ENCODE measurements around the gene BANF2.

Gene BANF2

DNA sequence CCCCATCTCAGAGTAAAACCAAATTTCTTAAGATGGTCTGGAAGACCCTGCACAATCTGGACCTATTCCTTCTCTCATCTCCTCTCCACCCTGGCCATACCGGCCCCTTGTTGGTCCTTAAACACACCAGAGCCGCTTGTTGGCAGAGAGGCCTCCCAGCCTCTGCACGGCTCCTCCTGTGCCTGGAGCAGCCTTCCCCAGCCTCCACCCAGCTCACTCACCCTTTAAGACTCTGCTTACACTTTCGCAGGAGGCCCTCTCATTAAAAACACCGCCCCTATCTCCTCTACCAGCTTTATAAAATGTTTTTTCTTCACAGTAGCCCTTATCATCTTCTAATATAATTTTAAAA is 49.8 kb downstream of the BANF2 start:
- H3K27ac ChIP-seq (ENCODE audit: low read depth, low read length): no peak overlapping the region
- H3K9ac ChIP-seq (ENCODE audit: low read length): no peak overlapping the region
- H3K4me3 ChIP-seq (ENCODE audit: low read depth in 1 of 2, low read length in 2 of 2): no peak overlapping the region
- no peaks in the 10 kb centered on the region for H3K9me3 ChIP-seq (ENCODE audit: low read length)
- no peaks in the 10 kb centered on the region for H3K4me1 ChIP-seq (ENCODE audit: insufficient read depth, low read length)
- no peaks in the 10 kb centered on the region for H3K27me3 ChIP-seq (ENCODE audit: control insufficient read depth in 1 of 2, insufficient read depth in 2 of 2, low read length in 2 of 2)
- H3K36me3 ChIP-seq (ENCODE audit: insufficient read depth, low read length): no peaks in the 10 kb centered on the region

DNA sequence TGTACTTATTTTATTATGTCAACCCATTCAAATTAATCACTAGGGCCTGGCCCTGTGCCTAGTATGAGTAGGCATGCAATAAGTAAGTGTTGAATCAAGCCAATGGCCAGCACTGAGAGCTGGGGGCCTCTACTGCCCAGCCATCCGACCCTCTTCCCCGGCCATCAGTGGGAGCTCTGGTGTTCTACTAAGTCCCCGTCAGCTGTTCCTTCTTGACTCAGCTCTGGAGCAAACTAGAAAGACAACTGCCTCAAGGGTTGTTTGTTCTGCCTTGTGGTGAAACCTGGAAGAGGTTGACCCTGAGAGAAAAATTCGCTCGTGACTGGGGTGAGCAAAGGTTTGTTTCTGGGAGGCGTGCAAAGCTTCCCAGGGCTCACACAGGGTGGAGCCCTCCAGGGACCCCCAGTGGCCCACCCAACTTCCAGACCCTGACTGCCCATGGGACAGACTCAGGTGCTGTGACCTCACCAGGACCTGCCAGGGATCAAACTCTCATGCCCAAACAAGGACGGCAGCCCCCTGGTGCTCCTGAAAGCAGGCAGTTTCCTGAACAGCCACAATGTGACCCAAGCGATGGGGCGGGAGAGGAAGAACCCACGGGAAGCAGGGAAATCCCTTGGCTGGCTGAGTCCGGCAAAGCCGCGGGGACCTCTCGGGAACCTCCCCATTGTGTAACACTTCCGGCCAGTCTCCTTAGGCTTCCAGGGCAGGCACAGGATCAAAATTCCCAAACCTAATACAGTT is 50.4 kb downstream of the BANF2 start:
- H3K4me3 ChIP-seq (ENCODE audit: low read depth in 1 of 2, low read length in 2 of 2): no peak overlapping the region
- no peak overlapping the region for H3K27ac ChIP-seq (ENCODE audit: low read depth, low read length)
- H3K4me1 ChIP-seq (ENCODE audit: insufficient read depth, low read length): no peaks in the 10 kb centered on the region
- no peaks in the 10 kb centered on the region for H3K36me3 ChIP-seq (ENCODE audit: insufficient read depth, low read length)
- no peaks in the 10 kb centered on the region for H3K9me3 ChIP-seq (ENCODE audit: low read length)
- no peak overlapping the region for H3K9ac ChIP-seq (ENCODE audit: low read length)
- no peaks in the 10 kb centered on the region for H3K27me3 ChIP-seq (ENCODE audit: control insufficient read depth in 1 of 2, insufficient read depth in 2 of 2, low read length in 2 of 2)

- no peak overlapping the region for H3K4me3 ChIP-seq (ENCODE audit: low read depth in 1 of 2, low read length in 2 of 2)
- H3K27ac ChIP-seq (ENCODE audit: low read depth, low read length): no peak overlapping the region
- no peaks in the 10 kb centered on the region for H3K4me1 ChIP-seq (ENCODE audit: insufficient read depth, low read length)
- H3K9me3 ChIP-seq (ENCODE audit: low read length): no peaks in the 10 kb centered on the region
- no peaks in the 10 kb centered on the region for H3K36me3 ChIP-seq (ENCODE audit: insufficient read depth, low read length)
- H3K9ac ChIP-seq (ENCODE audit: low read length): no peak overlapping the region
- H3K27me3 ChIP-seq (ENCODE audit: control insufficient read depth in 1 of 2, insufficient read depth in 2 of 2, low read length in 2 of 2): no peaks in the 10 kb centered on the region
These were observed 50.9 kb downstream of the BANF2 start for GRCh38 chr20:17750722-17751045.

GRCh38 chr20:17751640-17752039 is 51.9 kb downstream of the BANF2 start:
- Histone ChIP-seq H3K27me3 (ENCODE audit: control insufficient read depth in 1 of 2, insufficient read depth in 2 of 2, low read length in 2 of 2) (no peaks in the 10 kb centered on the region), H3K4me1 (ENCODE audit: insufficient read depth, low read length) (no peaks in the 10 kb centered on the region), H3K27ac (ENCODE audit: low read depth, low read length) (no peak overlapping the region), H3K9me3 (ENCODE audit: low read length) (no peaks in the 10 kb centered on the region), H3K36me3 (ENCODE audit: insufficient read depth, low read length) (no peaks in the 10 kb centered on the region), H3K4me3 (ENCODE audit: low read depth in 1 of 2, low read length in 2 of 2) (no peak overlapping the region), H3K9ac (ENCODE audit: low read length) (no peak overlapping the region)

GRCh38 chr20:17752459-17752858 is 52.7 kb downstream of the BANF2 start:
- no peaks in the 10 kb centered on the region for H3K9me3 ChIP-seq (ENCODE audit: low read length)
- H3K9ac ChIP-seq (ENCODE audit: low read length): no peak overlapping the region
- no peaks in the 10 kb centered on the region for H3K4me1 ChIP-seq (ENCODE audit: insufficient read depth, low read length)
- no peak overlapping the region for H3K4me3 ChIP-seq (ENCODE audit: low read depth in 1 of 2, low read length in 2 of 2)
- H3K27ac ChIP-seq (ENCODE audit: low read depth, low read length): no peak overlapping the region
- no peaks in the 10 kb centered on the region for H3K27me3 ChIP-seq (ENCODE audit: control insufficient read depth in 1 of 2, insufficient read depth in 2 of 2, low read length in 2 of 2)
- no peaks in the 10 kb centered on the region for H3K36me3 ChIP-seq (ENCODE audit: insufficient read depth, low read length)

- Histone ChIP-seq H3K36me3 (ENCODE audit: insufficient read depth, low read length) (no peaks in the 10 kb centered on the region), H3K27ac (ENCODE audit: low read depth, low read length) (no peak overlapping the region), H3K9ac (ENCODE audit: low read length) (no peak overlapping the region), H3K27me3 (ENCODE audit: control insufficient read depth in 1 of 2, insufficient read depth in 2 of 2, low read length in 2 of 2) (no peaks in the 10 kb centered on the region), H3K4me3 (ENCODE audit: low read depth in 1 of 2, low read length in 2 of 2) (no peak overlapping the region), H3K4me1 (ENCODE audit: insufficient read depth, low read length) (no peaks in the 10 kb centered on the region), H3K9me3 (ENCODE audit: low read length) (peaks cover 7% of the 10 kb centered on the region)
These were observed 53.8 kb downstream of the BANF2 start for GRCh38 chr20:17753516-17753915.

GRCh38 chr20:17756529-17756928 is 56.8 kb downstream of the BANF2 start:
- no peaks in the 10 kb centered on the region for H3K4me1 ChIP-seq (ENCODE audit: insufficient read depth, low read length)
- no peak overlapping the region for H3K27ac ChIP-seq (ENCODE audit: low read depth, low read length)
- H3K9ac ChIP-seq (ENCODE audit: low read length): no peak overlapping the region
- peaks cover 12% of the 10 kb centered on the region for H3K9me3 ChIP-seq (ENCODE audit: low read length)
- no peak overlapping the region for H3K4me3 ChIP-seq (ENCODE audit: low read depth in 1 of 2, low read length in 2 of 2)
- H3K27me3 ChIP-seq (ENCODE audit: control insufficient read depth in 1 of 2, insufficient read depth in 2 of 2, low read length in 2 of 2): no peaks in the 10 kb centered on the region
- H3K36me3 ChIP-seq (ENCODE audit: insufficient read depth, low read length): no peaks in the 10 kb centered on the region

- Histone ChIP-seq H3K27ac (ENCODE audit: low read depth, low read length) (no peak overlapping the region), H3K9ac (ENCODE audit: low read length) (no peak overlapping the region), H3K4me1 (ENCODE audit: insufficient read depth, low read length) (no peaks in the 10 kb centered on the region), H3K4me3 (ENCODE audit: low read depth in 1 of 2, low read length in 2 of 2) (no peak overlapping the region), H3K27me3 (ENCODE audit: control insufficient read depth in 1 of 2, insufficient read depth in 2 of 2, low read length in 2 of 2) (no peaks in the 10 kb centered on the region), H3K9me3 (ENCODE audit: low read length) (peaks cover 12% of the 10 kb centered on the region), H3K36me3 (ENCODE audit: insufficient read depth, low read length) (no peaks in the 10 kb centered on the region)
These were observed 57.7 kb downstream of the BANF2 start for GRCh38 chr20:17757496-17757895.

DNA sequence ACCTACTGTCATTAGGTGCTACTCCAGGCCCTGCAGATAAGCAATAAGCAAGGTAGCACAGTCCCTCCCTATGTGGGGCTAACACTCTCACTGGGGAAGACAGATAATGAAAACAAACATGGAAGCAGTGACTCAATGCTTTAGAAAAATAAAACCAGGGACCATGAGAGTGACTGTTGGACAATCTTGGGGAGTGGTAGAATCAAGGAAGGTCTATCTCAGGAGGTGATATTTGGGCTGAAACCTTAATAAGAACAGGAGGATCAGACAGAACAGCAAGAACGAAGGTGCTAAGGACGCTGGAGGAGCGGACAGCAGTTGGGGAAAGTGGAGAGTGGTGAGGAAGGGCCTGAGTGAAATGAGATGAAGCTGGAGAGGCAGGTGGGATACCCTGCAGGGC is 58.2 kb downstream of the BANF2 start:
- H3K27me3 ChIP-seq (ENCODE audit: control insufficient read depth in 1 of 2, insufficient read depth in 2 of 2, low read length in 2 of 2): no peaks in the 10 kb centered on the region
- no peak overlapping the region for H3K9ac ChIP-seq (ENCODE audit: low read length)
- H3K9me3 ChIP-seq (ENCODE audit: low read length): peaks cover 12% of the 10 kb centered on the region
- no peaks in the 10 kb centered on the region for H3K36me3 ChIP-seq (ENCODE audit: insufficient read depth, low read length)
- no peak overlapping the region for H3K27ac ChIP-seq (ENCODE audit: low read depth, low read length)
- no peaks in the 10 kb centered on the region for H3K4me1 ChIP-seq (ENCODE audit: insufficient read depth, low read length)
- no peak overlapping the region for H3K4me3 ChIP-seq (ENCODE audit: low read depth in 1 of 2, low read length in 2 of 2)

DNA sequence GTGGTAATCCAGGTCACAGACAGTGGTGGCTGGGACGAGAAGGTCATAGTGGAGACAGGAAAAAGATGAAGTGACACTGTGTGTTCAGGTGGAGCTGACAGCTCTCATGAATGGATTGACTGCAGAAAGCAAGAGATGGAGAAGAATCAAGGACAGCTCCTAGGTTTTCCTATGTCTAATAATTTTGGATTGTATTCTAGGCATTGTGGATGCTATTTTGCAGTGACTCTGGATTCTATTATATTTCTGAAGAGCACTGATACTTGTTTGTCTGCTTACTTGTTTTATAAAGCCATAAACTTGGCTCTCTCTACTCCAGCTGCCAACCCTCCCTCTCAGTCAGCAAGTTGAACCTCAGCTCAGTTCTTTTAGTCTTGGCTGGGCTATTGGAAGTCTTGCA is 58.7 kb downstream of the BANF2 start:
- no peak overlapping the region for H3K4me3 ChIP-seq (ENCODE audit: low read depth in 1 of 2, low read length in 2 of 2)
- no peak overlapping the region for H3K9ac ChIP-seq (ENCODE audit: low read length)
- H3K27ac ChIP-seq (ENCODE audit: low read depth, low read length): no peak overlapping the region

DNA sequence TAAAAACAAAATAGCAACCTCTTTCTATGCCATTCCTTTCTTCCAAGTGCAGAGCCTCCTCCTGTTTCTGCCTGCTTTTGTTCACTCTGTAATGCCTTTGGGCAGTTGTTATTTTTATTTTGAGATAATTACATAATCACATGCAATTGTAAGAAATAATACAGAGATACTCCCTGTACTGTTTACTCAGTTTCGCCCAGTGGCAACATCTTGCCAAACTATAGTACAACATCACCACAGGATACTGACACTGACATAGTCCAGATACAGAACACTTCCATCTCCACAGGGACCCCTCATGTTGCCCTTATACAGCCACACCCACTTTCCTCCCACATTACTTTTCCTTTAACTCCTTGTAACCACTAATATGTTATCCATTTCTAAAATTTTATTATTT is 59.7 kb downstream of the BANF2 start:
- no peaks in the 10 kb centered on the region for H3K4me1 ChIP-seq (ENCODE audit: insufficient read depth, low read length)
- H3K27me3 ChIP-seq (ENCODE audit: control insufficient read depth in 1 of 2, insufficient read depth in 2 of 2, low read length in 2 of 2): no peaks in the 10 kb centered on the region
- no peak overlapping the region for H3K27ac ChIP-seq (ENCODE audit: low read depth, low read length)
- peaks cover 12% of the 10 kb centered on the region for H3K9me3 ChIP-seq (ENCODE audit: low read length)
- H3K4me3 ChIP-seq (ENCODE audit: low read depth in 1 of 2, low read length in 2 of 2): no peak overlapping the region
- no peaks in the 10 kb centered on the region for H3K36me3 ChIP-seq (ENCODE audit: insufficient read depth, low read length)
- no peak overlapping the region for H3K9ac ChIP-seq (ENCODE audit: low read length)

More for the DNA sequence above, 58.7 kb downstream of the BANF2 start:
- no peaks in the 10 kb centered on the region for H3K4me1 ChIP-seq (ENCODE audit: insufficient read depth, low read length)
- H3K9me3 ChIP-seq (ENCODE audit: low read length): peaks cover 12% of the 10 kb centered on the region
- no peaks in the 10 kb centered on the region for H3K27me3 ChIP-seq (ENCODE audit: control insufficient read depth in 1 of 2, insufficient read depth in 2 of 2, low read length in 2 of 2)
- no peaks in the 10 kb centered on the region for H3K36me3 ChIP-seq (ENCODE audit: insufficient read depth, low read length)

GRCh38 chr20:17761604-17762003 is 61.8 kb downstream of the BANF2 start:
- Histone ChIP-seq H3K27me3 (ENCODE audit: control insufficient read depth in 1 of 2, insufficient read depth in 2 of 2, low read length in 2 of 2) (no peaks in the 10 kb centered on the region), H3K9me3 (ENCODE audit: low read length) (peaks cover 12% of the 10 kb centered on the region), H3K36me3 (ENCODE audit: insufficient read depth, low read length) (no peaks in the 10 kb centered on the region), H3K4me3 (ENCODE audit: low read depth in 1 of 2, low read length in 2 of 2) (no peak overlapping the region), H3K27ac (ENCODE audit: low read depth, low read length) (no peak overlapping the region), H3K4me1 (ENCODE audit: insufficient read depth, low read length) (no peaks in the 10 kb centered on the region), H3K9ac (ENCODE audit: low read length) (no peak overlapping the region)

Data from muscle layer of colon (tissue), 2 donors.